Activated CD8-positive, alpha-beta T cell treated with anti-CD3 and anti-CD28 coated beads for 36 hours (primary cell): ENCODE data around the gene BRSK2. TPM values are rescaled to one million over a fixed set of nuclear protein-coding genes. Genes with fewer than 3 reads are reported as not detected.
A peak's percentile ranks its signal among the peaks of the same experiment; 100 is the strongest.

Experiments
- ATAC-seq: fragments of 200-7000 bp; cut with Tn5 transposase; one replicate; pipeline ENCODE4 v1.10.0; 2021; ENCODE audit warnings: mild to moderate bottlenecking, moderate library complexity
- CTCF ChIA-PET: fragments of 350-600 bp; sonication (Branson Sonifier 250); formaldehyde crosslinking; loops from one replicate; lab custom pipeline; 2021; ENCODE audit warnings: antibody characterized with exemption; lab: Charles Lee
- POLR2A ChIA-PET: fragments of 350-600 bp; sonication (Branson Sonifier 250); formaldehyde crosslinking; loops from one replicate; lab custom pipeline; 2021; ENCODE audit warnings: antibody characterized with exemption; lab: Charles Lee
- DNase-seq: peaks from one replicate; pipeline ENCODE4 v3.0.0-alpha.2; 2020
- H3K27ac Mint-ChIP-seq: one replicate; pipeline ENCODE4 v1.8.0; 2021; ENCODE audit warnings: mild to moderate bottlenecking, mixed read lengths
- H3K27me3 Mint-ChIP-seq: one replicate; pipeline ENCODE4 v1.8.0; 2021; ENCODE audit warnings: mixed read lengths
- H3K36me3 Mint-ChIP-seq: one replicate; pipeline ENCODE4 v1.8.0; 2021; ENCODE audit warnings: low read depth, mixed read lengths
- H3K4me1 Mint-ChIP-seq: one replicate; pipeline ENCODE4 v1.8.0; 2021; ENCODE audit warnings: low read depth, mixed read lengths
- H3K4me3 Mint-ChIP-seq: one replicate; pipeline ENCODE4 v1.8.0; 2021; ENCODE audit warnings: mild to moderate bottlenecking, moderate library complexity, mixed read lengths
- H3K9me3 Mint-ChIP-seq: one replicate; pipeline ENCODE4 v1.8.0; 2021; ENCODE audit warnings: mixed read lengths
- intact Hi-C: fragments of 100-400 bp; cut with micrococcal nuclease; formaldehyde crosslinking; loops from one replicate; pipeline ENCODE4 v1.10.0; 2022
- total RNA-seq, 2 experiments: library from RNA; stranded (reverse); gene quantifications; one replicate each; pipeline ENCODE4 v1.2.3, GENCODE V29; 2021
- TF ChIP-seq, protein P1 (sequence below): fragments of 200-600 bp; IDR thresholded peaks from one replicate; pipeline ENCODE4 v1.8.0; 2022; ENCODE audit warnings: antibody characterized with exemption, mild to moderate bottlenecking

Gene BRSK2
- total RNA-seq, 2 experiments from 2014 or later: 1.1 to 2.0 TPM

DNA sequence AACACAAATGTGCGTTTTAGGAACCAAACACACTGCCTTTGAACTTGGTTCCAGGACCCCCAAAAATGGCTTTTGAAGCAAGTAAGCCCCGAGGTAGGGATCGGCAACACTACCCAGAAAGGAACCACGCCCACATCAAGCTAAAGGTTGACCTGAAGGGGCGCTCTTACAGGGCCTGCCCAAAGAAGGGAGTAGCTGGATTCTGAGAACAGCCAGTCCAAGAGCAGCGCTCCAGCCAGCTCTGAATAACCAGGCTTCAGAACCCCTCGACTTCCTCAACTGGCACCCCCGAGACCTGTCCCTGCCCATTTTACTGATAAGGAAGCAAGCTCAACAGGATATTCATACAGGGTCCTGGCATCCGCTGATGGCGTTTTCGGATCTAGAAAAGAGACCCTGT lies 115.7 kb downstream of the BRSK2 start:
- Mint-ChIP-seq H3K36me3 (peaks cover 1% of the 10 kb centered on the region), H3K4me1 (peaks cover 25% of the 10 kb centered on the region), H3K4me3 (no peak overlapping the region), H3K9me3 (no peaks in the 10 kb centered on the region), H3K27ac (no peak overlapping the region), H3K27me3 (no peaks in the 10 kb centered on the region)
- ATAC-seq: no peak
- CTCF ChIA-PET: interaction anchor here (3.2 kb wide), 1 partner anchor 10 kb away, joined by 9 read pairs; no protein-coding TSS in a partner anchor
- POLR2A ChIA-PET: interaction anchor here (0.7 kb wide), 1 partner anchor 73 kb away, joined by 3 read pairs; no protein-coding TSS in a partner anchor
- TF ChIP-seq, protein P1, sequence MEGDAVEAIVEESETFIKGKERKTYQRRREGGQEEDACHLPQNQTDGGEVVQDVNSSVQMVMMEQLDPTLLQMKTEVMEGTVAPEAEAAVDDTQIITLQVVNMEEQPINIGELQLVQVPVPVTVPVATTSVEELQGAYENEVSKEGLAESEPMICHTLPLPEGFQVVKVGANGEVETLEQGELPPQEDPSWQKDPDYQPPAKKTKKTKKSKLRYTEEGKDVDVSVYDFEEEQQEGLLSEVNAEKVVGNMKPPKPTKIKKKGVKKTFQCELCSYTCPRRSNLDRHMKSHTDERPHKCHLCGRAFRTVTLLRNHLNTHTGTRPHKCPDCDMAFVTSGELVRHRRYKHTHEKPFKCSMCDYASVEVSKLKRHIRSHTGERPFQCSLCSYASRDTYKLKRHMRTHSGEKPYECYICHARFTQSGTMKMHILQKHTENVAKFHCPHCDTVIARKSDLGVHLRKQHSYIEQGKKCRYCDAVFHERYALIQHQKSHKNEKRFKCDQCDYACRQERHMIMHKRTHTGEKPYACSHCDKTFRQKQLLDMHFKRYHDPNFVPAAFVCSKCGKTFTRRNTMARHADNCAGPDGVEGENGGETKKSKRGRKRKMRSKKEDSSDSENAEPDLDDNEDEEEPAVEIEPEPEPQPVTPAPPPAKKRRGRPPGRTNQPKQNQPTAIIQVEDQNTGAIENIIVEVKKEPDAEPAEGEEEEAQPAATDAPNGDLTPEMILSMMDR: no peak
- intact Hi-C loops: no loop called here
- no peak for DNase-seq

DNA sequence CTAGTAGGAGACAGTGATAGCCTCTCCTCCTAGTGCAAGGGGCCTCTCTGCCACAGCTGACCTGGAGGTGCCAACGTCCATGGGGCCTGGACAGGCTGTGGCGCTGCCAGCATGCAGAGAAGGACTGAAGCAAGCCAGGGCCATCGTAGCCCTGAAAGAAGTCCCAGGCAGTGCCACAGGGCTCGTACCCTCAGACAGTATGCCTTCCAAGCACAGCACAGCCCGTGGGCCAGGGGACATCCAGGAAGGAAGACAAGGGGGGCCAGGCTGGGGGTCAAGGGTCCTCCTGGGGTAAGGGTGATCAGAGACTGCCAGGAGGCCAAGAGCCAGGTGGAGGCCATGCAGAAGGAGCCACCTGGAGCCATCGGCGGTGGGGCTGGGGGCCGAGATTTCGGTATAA lies 117.2 kb downstream of the BRSK2 start:
- H3K36me3 Mint-ChIP-seq: no peaks in the 10 kb centered on the region
- H3K9me3 Mint-ChIP-seq: no peaks in the 10 kb centered on the region
- CTCF ChIA-PET: interaction anchor here (3.2 kb wide), 1 partner anchor 9 kb away, joined by 9 read pairs; no protein-coding TSS in a partner anchor
- intact Hi-C loops: no loop called here
- peaks cover 27% of the 10 kb centered on the region for H3K4me1 Mint-ChIP-seq
- H3K27me3 Mint-ChIP-seq: no peaks in the 10 kb centered on the region
- POLR2A ChIA-PET: interaction anchor here (0.6 kb wide), 1 partner anchor 19 kb away, joined by 3 read pairs; no protein-coding TSS in a partner anchor
- H3K4me3 Mint-ChIP-seq: no peak overlapping the region
- ATAC-seq (no peak), DNase-seq (no peak)
- peak overlapping the region; percentile 11 for H3K27ac Mint-ChIP-seq
- TF ChIP-seq, protein P1: no peak

DNA sequence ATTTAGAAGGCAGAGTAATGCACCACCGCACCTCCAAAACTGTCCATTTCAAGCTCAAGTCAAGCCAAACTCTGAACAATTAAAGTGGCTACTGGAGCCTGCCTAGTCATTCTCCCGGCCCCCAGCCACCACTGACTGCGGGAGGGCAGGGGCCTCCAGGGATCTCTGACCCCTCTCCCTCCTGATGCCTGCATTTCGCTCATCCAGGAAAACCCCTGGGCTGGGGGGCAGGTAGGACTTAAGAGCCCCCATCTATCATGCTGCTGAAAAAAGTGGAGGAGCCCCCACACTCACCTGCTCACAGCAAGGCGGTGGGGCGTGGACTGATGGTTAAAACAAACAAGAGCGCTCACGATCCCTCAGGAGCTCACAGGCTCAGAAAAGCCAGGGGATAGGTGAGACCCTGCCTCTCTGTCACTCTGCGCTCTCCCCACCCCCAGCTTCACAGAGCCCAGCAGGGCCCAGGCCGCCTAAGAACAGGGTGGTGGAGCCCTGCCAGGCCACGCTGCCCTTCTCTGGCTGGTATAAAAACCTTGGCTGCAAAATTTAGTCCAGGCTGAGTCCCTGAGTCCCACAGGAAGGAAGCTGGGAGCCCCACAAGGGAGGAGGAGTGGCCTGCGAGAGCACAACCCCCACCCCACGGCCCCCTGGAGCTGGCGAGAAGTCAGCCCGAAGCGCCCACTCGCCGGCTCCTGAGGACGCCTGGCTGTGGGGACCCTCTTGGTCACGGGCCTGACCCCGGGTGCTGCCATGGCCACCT lies 117.8 kb downstream of the BRSK2 start:
- H3K4me3 Mint-ChIP-seq: no peak overlapping the region
- no peaks in the 10 kb centered on the region for H3K27me3 Mint-ChIP-seq
- H3K4me1 Mint-ChIP-seq: peaks cover 29% of the 10 kb centered on the region
- DNase-seq (no peak), ATAC-seq (no peak)
- intact Hi-C loops: no loop called here
- no peaks in the 10 kb centered on the region for H3K9me3 Mint-ChIP-seq
- POLR2A ChIA-PET: interaction anchor here (0.6 kb wide), 1 partner anchor 19 kb away, joined by 3 read pairs; no protein-coding TSS in a partner anchor
- no peaks in the 10 kb centered on the region for H3K36me3 Mint-ChIP-seq
- TF ChIP-seq, protein P1: no peak
- no peak overlapping the region for H3K27ac Mint-ChIP-seq
- CTCF ChIA-PET: interaction anchor here (0.7 to 3.2 kb wide), 2 partner anchors 8 to 305 kb away, joined by 3 to 9 read pairs; no protein-coding TSS in a partner anchor

DNA sequence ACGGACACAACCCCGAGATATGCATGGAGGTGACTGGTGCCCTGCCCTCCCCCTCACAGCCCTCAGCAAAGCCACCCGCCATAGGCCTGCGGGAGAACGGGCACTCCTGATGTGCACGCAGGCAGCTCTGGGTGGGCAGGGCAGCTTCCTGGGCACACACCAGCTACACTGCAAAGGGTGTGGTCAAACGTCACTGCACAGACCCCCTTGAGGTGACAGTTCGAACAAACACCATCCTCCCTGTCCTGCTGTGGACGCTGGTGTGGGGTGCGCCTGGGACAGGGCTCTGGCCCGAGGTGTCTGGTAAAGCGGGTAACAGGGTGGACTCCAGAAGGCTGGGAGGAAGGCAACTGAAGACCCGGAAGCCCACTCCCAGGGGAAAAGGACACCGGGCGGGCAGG lies 118.8 kb downstream of the BRSK2 start:
- no peak for DNase-seq
- H3K4me3 Mint-ChIP-seq: no peak overlapping the region
- ATAC-seq: no peak
- H3K27me3 Mint-ChIP-seq: no peaks in the 10 kb centered on the region
- ChIA-PET CTCF (no interaction called here), POLR2A (no interaction called here)
- no peaks in the 10 kb centered on the region for H3K36me3 Mint-ChIP-seq
- H3K9me3 Mint-ChIP-seq: no peaks in the 10 kb centered on the region
- no peak overlapping the region for H3K27ac Mint-ChIP-seq
- TF ChIP-seq, protein P1: no peak
- intact Hi-C loops: no loop called here
- peaks cover 35% of the 10 kb centered on the region for H3K4me1 Mint-ChIP-seq

DNA sequence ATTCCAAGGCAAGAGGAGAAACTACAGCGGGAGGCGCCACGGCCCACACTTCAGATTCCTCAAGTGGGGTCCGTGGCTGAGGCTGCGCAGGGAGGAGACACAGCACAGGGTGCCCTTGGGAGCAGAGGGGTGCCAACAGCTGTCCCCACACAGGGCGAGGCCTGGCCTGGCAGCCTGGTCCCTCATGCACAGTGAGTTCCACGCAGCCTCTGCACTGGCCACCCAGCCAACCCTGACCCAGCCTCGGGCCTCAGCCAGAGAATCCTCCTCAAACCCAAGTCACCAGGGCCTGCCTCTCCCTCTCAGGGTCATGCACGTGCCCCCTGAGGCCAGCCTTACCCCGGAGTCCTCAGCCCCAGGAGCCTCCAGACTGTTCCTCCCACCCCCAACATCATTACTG lies 119.3 kb downstream of the BRSK2 start:
- Mint-ChIP-seq H3K9me3 (no peaks in the 10 kb centered on the region), H3K27me3 (no peaks in the 10 kb centered on the region), H3K4me3 (no peak overlapping the region), H3K27ac (no peak overlapping the region), H3K4me1 (peaks cover 38% of the 10 kb centered on the region), H3K36me3 (no peaks in the 10 kb centered on the region)
- ATAC-seq (no peak), DNase-seq (no peak)
- TF ChIP-seq, protein P1: no peak
- ChIA-PET CTCF (no interaction called here), POLR2A (interaction anchor here (0.7 kb wide), 1 partner anchor 367 kb away, joined by 3 read pairs; no protein-coding TSS in a partner anchor)
- intact Hi-C loops: no loop called here
